Activated CD8-positive, alpha-beta T cell treated with anti-CD3 and anti-CD28 coated beads for 36 hours (primary cell): ENCODE measurements around the gene CC2D2A. TPM values are rescaled to one million over a fixed set of nuclear protein-coding genes. Genes with fewer than 3 reads are reported as not detected.

ENCODE experiments used
- ATAC-seq: fragments of 200-7000 bp; cut with Tn5 transposase; one replicate; pipeline ENCODE4 v1.10.0; 2021; ENCODE audit warnings: mild to moderate bottlenecking, moderate library complexity
- CTCF ChIA-PET: fragments of 350-600 bp; sonication (Branson Sonifier 250); formaldehyde crosslinking; loops from one replicate; lab custom pipeline; 2021; ENCODE audit warnings: antibody characterized with exemption; lab: Charles Lee
- POLR2A ChIA-PET: fragments of 350-600 bp; sonication (Branson Sonifier 250); formaldehyde crosslinking; loops from one replicate; lab custom pipeline; 2021; ENCODE audit warnings: antibody characterized with exemption; lab: Charles Lee
- DNase-seq: peaks from one replicate; pipeline ENCODE4 v3.0.0-alpha.2; 2020
- H3K27ac Mint-ChIP-seq: one replicate; pipeline ENCODE4 v1.8.0; 2021; ENCODE audit warnings: mild to moderate bottlenecking, mixed read lengths
- H3K27me3 Mint-ChIP-seq: one replicate; pipeline ENCODE4 v1.8.0; 2021; ENCODE audit warnings: mixed read lengths
- H3K36me3 Mint-ChIP-seq: one replicate; pipeline ENCODE4 v1.8.0; 2021; ENCODE audit warnings: low read depth, mixed read lengths
- H3K4me1 Mint-ChIP-seq: one replicate; pipeline ENCODE4 v1.8.0; 2021; ENCODE audit warnings: low read depth, mixed read lengths
- H3K4me3 Mint-ChIP-seq: one replicate; pipeline ENCODE4 v1.8.0; 2021; ENCODE audit warnings: mild to moderate bottlenecking, moderate library complexity, mixed read lengths
- H3K9me3 Mint-ChIP-seq: one replicate; pipeline ENCODE4 v1.8.0; 2021; ENCODE audit warnings: mixed read lengths
- intact Hi-C: fragments of 100-400 bp; cut with micrococcal nuclease; formaldehyde crosslinking; loops from one replicate; pipeline ENCODE4 v1.10.0; 2022
- total RNA-seq, 2 experiments: library from RNA; stranded (reverse); gene quantifications; one replicate each; pipeline ENCODE4 v1.2.3, GENCODE V29; 2021
- TF ChIP-seq, protein P1 (sequence below): fragments of 200-600 bp; IDR thresholded peaks from one replicate; pipeline ENCODE4 v1.8.0; 2022; ENCODE audit warnings: antibody characterized with exemption, mild to moderate bottlenecking

Gene CC2D2A
- total RNA-seq, 2 experiments from 2014 or later: not detected

- peak overlapping the region; percentile 13 for H3K4me3 Mint-ChIP-seq
- intact Hi-C loops: no loop called here
- CTCF ChIA-PET: no interaction called here
- POLR2A ChIA-PET: no interaction called here
- DNase-seq (peak; percentile 25), ATAC-seq (peak; percentile 70)
- no peaks in the 10 kb centered on the region for H3K9me3 Mint-ChIP-seq
- peaks cover 6% of the 10 kb centered on the region for H3K4me1 Mint-ChIP-seq
- TF ChIP-seq, protein P1, sequence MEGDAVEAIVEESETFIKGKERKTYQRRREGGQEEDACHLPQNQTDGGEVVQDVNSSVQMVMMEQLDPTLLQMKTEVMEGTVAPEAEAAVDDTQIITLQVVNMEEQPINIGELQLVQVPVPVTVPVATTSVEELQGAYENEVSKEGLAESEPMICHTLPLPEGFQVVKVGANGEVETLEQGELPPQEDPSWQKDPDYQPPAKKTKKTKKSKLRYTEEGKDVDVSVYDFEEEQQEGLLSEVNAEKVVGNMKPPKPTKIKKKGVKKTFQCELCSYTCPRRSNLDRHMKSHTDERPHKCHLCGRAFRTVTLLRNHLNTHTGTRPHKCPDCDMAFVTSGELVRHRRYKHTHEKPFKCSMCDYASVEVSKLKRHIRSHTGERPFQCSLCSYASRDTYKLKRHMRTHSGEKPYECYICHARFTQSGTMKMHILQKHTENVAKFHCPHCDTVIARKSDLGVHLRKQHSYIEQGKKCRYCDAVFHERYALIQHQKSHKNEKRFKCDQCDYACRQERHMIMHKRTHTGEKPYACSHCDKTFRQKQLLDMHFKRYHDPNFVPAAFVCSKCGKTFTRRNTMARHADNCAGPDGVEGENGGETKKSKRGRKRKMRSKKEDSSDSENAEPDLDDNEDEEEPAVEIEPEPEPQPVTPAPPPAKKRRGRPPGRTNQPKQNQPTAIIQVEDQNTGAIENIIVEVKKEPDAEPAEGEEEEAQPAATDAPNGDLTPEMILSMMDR: no peak
- H3K27ac Mint-ChIP-seq: no peak overlapping the region
- H3K36me3 Mint-ChIP-seq: no peaks in the 10 kb centered on the region
- H3K27me3 Mint-ChIP-seq: no peaks in the 10 kb centered on the region
Measured at GRCh38 chr4:15547392-15547791, 77.7 kb downstream of the CC2D2A start.

DNA sequence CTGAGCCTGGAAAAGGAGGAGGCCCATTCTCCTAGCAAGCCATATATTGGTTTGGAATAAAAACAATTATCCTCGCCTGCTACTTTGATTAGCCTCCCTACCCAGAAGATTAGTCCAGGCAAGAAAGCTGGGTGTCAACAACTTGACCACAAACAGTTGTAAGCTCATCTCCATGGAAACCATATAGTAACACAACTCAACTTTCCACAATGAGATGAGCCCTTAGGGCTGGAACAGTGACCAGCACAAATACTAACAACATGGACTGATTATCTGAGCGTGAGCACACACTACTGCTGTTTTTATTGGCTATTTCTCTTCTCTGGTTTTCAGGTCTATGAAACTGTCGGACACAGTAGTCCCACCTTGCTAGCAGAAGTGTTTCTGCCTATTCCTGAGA lies 80.8 kb downstream of the CC2D2A start:
- intact Hi-C loops: no loop called here
- H3K27ac Mint-ChIP-seq: no peak overlapping the region
- H3K27me3 Mint-ChIP-seq: no peaks in the 10 kb centered on the region
- H3K9me3 Mint-ChIP-seq: no peaks in the 10 kb centered on the region
- H3K4me3 Mint-ChIP-seq: no peak overlapping the region
- DNase-seq (no peak), ATAC-seq (no peak)
- CTCF ChIA-PET: interaction anchor here (0.8 to 1.3 kb wide), 2 partner anchors 10 to 165 kb away, joined by 3 read pairs; no protein-coding TSS in a partner anchor
- POLR2A ChIA-PET: no interaction called here
- H3K4me1 Mint-ChIP-seq: peaks cover 8% of the 10 kb centered on the region
- no peaks in the 10 kb centered on the region for H3K36me3 Mint-ChIP-seq
- TF ChIP-seq, protein P1: no peak

GRCh38 chr4:15551740-15552446 lies 82.2 kb downstream of the CC2D2A start:
- Mint-ChIP-seq H3K36me3 (no peaks in the 10 kb centered on the region), H3K27me3 (no peaks in the 10 kb centered on the region), H3K4me3 (no peak overlapping the region), H3K4me1 (peaks cover 8% of the 10 kb centered on the region), H3K27ac (no peak overlapping the region), H3K9me3 (no peaks in the 10 kb centered on the region)
- ATAC-seq (no peak), DNase-seq (no peak)
- CTCF ChIA-PET: interaction anchor here (1.0 to 1.6 kb wide), 2 partner anchors 11 to 156 kb away, joined by 3 read pairs; no protein-coding TSS in a partner anchor
- POLR2A ChIA-PET: no interaction called here
- intact Hi-C loops: no loop called here
- TF ChIP-seq, protein P1: no peak

DNA sequence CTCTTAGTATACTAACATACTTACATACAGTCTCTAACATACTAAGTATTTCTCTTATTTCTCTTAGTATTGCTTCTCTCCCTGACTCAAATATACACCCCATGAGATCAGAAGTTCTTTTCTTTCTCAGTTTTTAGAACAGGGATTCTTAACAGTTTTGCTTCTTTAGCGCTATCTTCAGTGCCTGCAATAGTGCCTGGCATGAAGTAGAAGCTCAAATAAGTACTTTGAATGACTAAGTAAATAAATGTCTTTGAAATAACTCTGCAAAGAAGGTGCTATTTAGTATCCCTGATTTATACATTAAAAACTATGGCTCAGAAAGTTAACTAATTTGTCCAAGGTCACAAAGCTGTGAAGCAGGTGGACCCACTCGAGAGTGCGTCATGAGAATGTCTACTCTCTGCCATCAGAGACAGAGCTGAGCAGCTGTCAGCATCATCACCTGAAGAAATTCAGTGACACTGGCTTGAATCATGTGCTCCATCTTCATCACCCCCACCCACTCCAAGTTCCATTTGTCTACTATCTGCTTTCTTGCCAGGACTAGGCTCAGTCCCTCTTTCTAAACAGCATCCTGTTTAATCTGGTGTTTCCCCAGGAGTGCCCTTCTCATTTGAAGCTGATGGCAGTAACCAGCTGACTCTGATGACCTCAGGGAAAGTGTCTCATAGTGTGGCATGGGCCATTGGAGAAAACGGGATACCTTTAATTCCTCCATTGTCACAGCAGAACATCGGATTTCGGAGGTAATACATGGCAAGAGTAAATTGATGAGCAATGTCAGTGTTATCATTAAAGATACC lies 83.1 kb downstream of the CC2D2A start:
- Mint-ChIP-seq H3K27me3 (no peaks in the 10 kb centered on the region), H3K4me1 (peaks cover 5% of the 10 kb centered on the region), H3K4me3 (no peak overlapping the region), H3K36me3 (no peaks in the 10 kb centered on the region), H3K27ac (no peak overlapping the region), H3K9me3 (no peaks in the 10 kb centered on the region)
- TF ChIP-seq, protein P1: no peak
- ATAC-seq (peak; percentile 55), DNase-seq (peak; percentile 9)
- CTCF ChIA-PET: interaction anchor here (1.0 to 1.6 kb wide), 2 partner anchors 10 to 156 kb away, joined by 3 read pairs; no protein-coding TSS in a partner anchor
- intact Hi-C loops: no loop called here
- POLR2A ChIA-PET: no interaction called here
